Fibroblast of upper back skin (primary cell): Measurements from ENCODE around the gene SLK.

Experiments
- DNase-seq: peaks from one replicate; pipeline ENCODE4 v3.0.0-alpha.2; 2013

SLK gene

GRCh38 chr10:103991393-103992128 is 24.6 kb downstream of the SLK start:
- DNase-seq: no peak

GRCh38 chr10:103995134-103995533 is 28.2 kb downstream of the SLK start:
- DNase-seq: no peak

GRCh38 chr10:103998805-103999204 is 31.9 kb downstream of the SLK start:
- DNase-seq: no peak

GRCh38 chr10:104002911-104003310 is 36.0 kb downstream of the SLK start:
- no peak for DNase-seq

- no peak for DNase-seq
These were observed 38.4 kb downstream of the SLK start for GRCh38 chr10:104005172-104005863.

GRCh38 chr10:104011904-104012303 is 45.0 kb downstream of the SLK start:
- DNase-seq: no peak

- DNase-seq: no peak
These were observed 46.5 kb downstream of the SLK start for GRCh38 chr10:104013489-104013888.

- no peak for DNase-seq
These were observed 47.2 kb downstream of the SLK start for GRCh38 chr10:104014176-104014575.

GRCh38 chr10:104016661-104017060 is 49.7 kb downstream of the SLK start:
- DNase-seq: peak; percentile 1

- DNase-seq: no peak
These were observed 51.5 kb downstream of the SLK start for GRCh38 chr10:104018471-104018870.

GRCh38 chr10:104020020-104020419 is 53.1 kb downstream of the SLK start:
- DNase-seq: no peak

- no peak for DNase-seq
These were observed 54.3 kb downstream of the SLK start for GRCh38 chr10:104021246-104021645.

- no peak for DNase-seq
These were observed 55.1 kb downstream of the SLK start for GRCh38 chr10:104022026-104022425.

GRCh38 chr10:104025524-104025923 is 58.6 kb downstream of the SLK start:
- no peak for DNase-seq

GRCh38 chr10:104026762-104027161 is 59.8 kb downstream of the SLK start:
- DNase-seq: no peak

- peak; percentile 12 for DNase-seq
These were observed 61.2 kb downstream of the SLK start for GRCh38 chr10:104028146-104028545.

GRCh38 chr10:104028823-104029520 is 62.0 kb downstream of the SLK start:
- no peak for DNase-seq

GRCh38 chr10:104029521-104029860 is 62.6 kb downstream of the SLK start:
- peak; percentile 46 for DNase-seq

- DNase-seq: no peak
These were observed 64.7 kb downstream of the SLK start for GRCh38 chr10:104031631-104032030.

- no peak for DNase-seq
These were observed 65.3 kb downstream of the SLK start for GRCh38 chr10:104032144-104032775.

- DNase-seq: no peak
These were observed 66.5 kb downstream of the SLK start for GRCh38 chr10:104033401-104033930.

- no peak for DNase-seq
These were observed 67.0 kb downstream of the SLK start for GRCh38 chr10:104033966-104034365.
